PC-3 (cell line): ENCODE results near the gene LINGO3. TPM values are rescaled to one million over a fixed set of nuclear protein-coding genes. Genes with fewer than 3 reads are reported as not detected.
A peak's percentile ranks its signal among the peaks of the same experiment; 100 is the strongest.

Experiments used
- ATAC-seq: fragments of 200-7000 bp; cut with Tn5 transposase; 2 replicates; pipeline ENCODE4 v1.9.1; 2020; ENCODE audit warnings: mild to moderate bottlenecking, moderate library complexity
- BruUV-seq: library from RNA; stranded (reverse); fragments of 400-500 nt; replicated peaks from 2 replicates; lab custom pipeline; 2021; lab: Mats Ljungman, UMichigan
- CTCF ChIA-PET: fragments of 300-600 bp; sonication (Branson Sonifier 250); formaldehyde crosslinking; loops from one replicate; lab custom pipeline; 2022; ENCODE audit warnings: antibody characterized with exemption; lab: Charles Lee
- POLR2A ChIA-PET: fragments of 300-600 bp; sonication (Branson Sonifier 250); formaldehyde crosslinking; loops from one replicate; lab custom pipeline; 2022; ENCODE audit warnings: antibody characterized with exemption; ENCODE audit not compliant: unreplicated experiment; lab: Charles Lee
- DNase-seq: peaks from one replicate; pipeline ENCODE4 v3.0.0-alpha.2; 2015
- H2AFZ ChIP-seq: fragments of 300-600 bp; sonication (generic); 2 replicates; pipeline ENCODE4 v1.6.0; 2016; ENCODE audit warnings: antibody characterized with exemption, low read length
- H3F3A ChIP-seq: fragments of 300-600 bp; sonication (generic); one replicate; pipeline ENCODE4 v1.6.0; 2017; ENCODE audit warnings: antibody characterized with exemption, low read length, control low read depth, mild to moderate bottlenecking; ENCODE audit not compliant: unreplicated experiment
- H3K27ac ChIP-seq: fragments of 300-600 bp; sonication (generic); 2 replicates; pipeline ENCODE4 v1.5.1; 2016; ENCODE audit warnings: mild to moderate bottlenecking, low read length
- H3K27me3 ChIP-seq: fragments of 300-600 bp; sonication (generic); 2 replicates; pipeline ENCODE4 v1.6.1; 2016; ENCODE audit warnings: low read length, mixed read lengths
- H3K36me3 ChIP-seq: fragments of 300-600 bp; sonication (generic); 2 replicates; pipeline ENCODE4 v1.6.1; 2016; ENCODE audit warnings: low read depth, mixed run types, low read length, mixed read lengths
- H3K4me1 ChIP-seq: fragments of 300-600 bp; sonication (generic); 2 replicates; pipeline ENCODE4 v1.5.1; 2016; ENCODE audit warnings: low read length; ENCODE audit not compliant: insufficient read depth
- H3K4me2 ChIP-seq: fragments of 300-600 bp; sonication (generic); 2 replicates; pipeline ENCODE4 v1.6.0; 2016; ENCODE audit warnings: low read length
- H3K4me3 ChIP-seq: fragments of 300-600 bp; sonication (generic); 2 replicates; pipeline ENCODE4 v1.5.1; 2016; ENCODE audit warnings: mild to moderate bottlenecking, low read length, mixed read lengths
- H3K79me2 ChIP-seq: fragments of 300-600 bp; sonication (generic); 2 replicates; pipeline ENCODE4 v1.6.1; 2017; ENCODE audit warnings: low read length, mixed read lengths
- H3K9ac ChIP-seq: fragments of 300-600 bp; sonication (generic); 2 replicates; pipeline ENCODE4 v1.6.0; 2016; ENCODE audit warnings: mild to moderate bottlenecking, low read length
- H3K9me2 ChIP-seq: fragments of 300-600 bp; sonication (generic); replicated peaks from 2 replicates; pipeline ENCODE4 v1.6.1; 2016; ENCODE audit warnings: mixed run types, low read length, mixed read lengths
- H3K9me3 ChIP-seq: fragments of 300-600 bp; sonication (generic); 2 replicates; pipeline ENCODE4 v1.6.1; 2016; ENCODE audit warnings: low read length, mixed read lengths
- H4K20me1 ChIP-seq: fragments of 300-600 bp; sonication (generic); 2 replicates; pipeline ENCODE4 v1.6.1; 2016; ENCODE audit warnings: low read length, mixed read lengths
- CTCF ChIP-seq: fragments of 300-600 bp; sonication (generic); conservative IDR thresholded peaks from 2 replicates; pipeline ENCODE4 v1.5.1; 2017; ENCODE audit warnings: antibody characterized with exemption, low read depth, mild to moderate bottlenecking, low read length
- EZH2 ChIP-seq: fragments of 300-600 bp; sonication (generic); IDR thresholded peaks from one replicate; pipeline ENCODE4 v1.6.1; 2017; ENCODE audit warnings: antibody characterized with exemption, mild to moderate bottlenecking, low read length; ENCODE audit not compliant: unreplicated experiment
- EZH2phosphoT487 ChIP-seq: fragments of 300-600 bp; sonication (generic); IDR thresholded peaks from 2 replicates; pipeline ENCODE4 v1.6.1; 2018; ENCODE audit warnings: mild to moderate bottlenecking, antibody characterized with exemption, low read length, borderline replicate concordance
- intact Hi-C: fragments of 100-400 bp; cut with micrococcal nuclease; formaldehyde crosslinking; loops from 2 replicates; pipeline ENCODE4 v1.9.0; 2023
- total RNA-seq: library from RNA; depleted of rRNA; stranded (reverse); fragments of >200 nt; gene quantifications from 2 replicates; pipeline ENCODE4 v1.2.3, GENCODE V29; 2014

Gene LINGO3
- total RNA-seq, 1 experiment from 2014 or later: not detected

- intact Hi-C loops: loop anchor here (5.0 kb wide), 1 partner anchor 102 kb away; no protein-coding TSS in a partner anchor
- H3K36me3 ChIP-seq: peaks cover 10% of the 10 kb centered on the region; the same call in 1 of the 2 replicates
- peaks cover 21% of the 10 kb centered on the region for H3K4me1 ChIP-seq
- H4K20me1 ChIP-seq: peaks cover 36% of the 10 kb centered on the region
- H3K27me3 ChIP-seq: no peaks in the 10 kb centered on the region
- no peaks in the 10 kb centered on the region for H3F3A ChIP-seq
- BruUV-seq: no TSS peak
- H3K79me2 ChIP-seq: peaks cover 50% of the 10 kb centered on the region
- H2AFZ ChIP-seq: peak overlapping the region; percentile 81; the same call in 1 of the 2 replicates
- ChIA-PET CTCF (no interaction called here), POLR2A (interaction anchor here (0.6 kb wide), 1 partner anchor 9 kb away, joined by 3 read pairs; no protein-coding TSS in a partner anchor)
- peak overlapping the region; percentile 81 for H3K4me2 ChIP-seq
- peak; percentile 91 for DNase-seq
- ATAC-seq: peak; percentile 77
- peak overlapping the region; percentile 93 for H3K9ac ChIP-seq
- no peak for TF ChIP-seq CTCF
- peak overlapping the region; percentile 99 for H3K4me3 ChIP-seq
- peak overlapping the region; percentile 61; the same call in 1 of the 2 replicates for H3K27ac ChIP-seq
- no peaks in the 10 kb centered on the region for H3K9me3 ChIP-seq
- no peaks in the 10 kb centered on the region for H3K9me2 ChIP-seq
These were observed 38.5 kb downstream of the LINGO3 start for GRCh38 chr19:2269244-2270156.

GRCh38 chr19:2268861-2269243, 39.1 kb downstream of the LINGO3 start:
- BruUV-seq: no TSS peak
- Histone ChIP-seq H3K9ac (peak overlapping the region; percentile 65), H4K20me1 (peaks cover 31% of the 10 kb centered on the region), H3F3A (no peaks in the 10 kb centered on the region), H3K9me3 (no peaks in the 10 kb centered on the region), H3K36me3 (peaks cover 10% of the 10 kb centered on the region; the same call in 1 of the 2 replicates), H3K79me2 (peaks cover 43% of the 10 kb centered on the region), H3K4me3 (peak overlapping the region; percentile 74), H3K4me1 (peaks cover 21% of the 10 kb centered on the region), H2AFZ (peak overlapping the region; percentile 81), H3K9me2 (no peaks in the 10 kb centered on the region), H3K4me2 (peak overlapping the region; percentile 81), H3K27me3 (no peaks in the 10 kb centered on the region), H3K27ac (no peak overlapping the region)
- intact Hi-C loops: no loop called here
- CTCF ChIA-PET: no interaction called here
- POLR2A ChIA-PET: no interaction called here
- DNase-seq: no peak
- no peak for ATAC-seq
- TF ChIP-seq CTCF (no peak), EZH2 (no peak), EZH2phosphoT487 (no peak)

DNA sequence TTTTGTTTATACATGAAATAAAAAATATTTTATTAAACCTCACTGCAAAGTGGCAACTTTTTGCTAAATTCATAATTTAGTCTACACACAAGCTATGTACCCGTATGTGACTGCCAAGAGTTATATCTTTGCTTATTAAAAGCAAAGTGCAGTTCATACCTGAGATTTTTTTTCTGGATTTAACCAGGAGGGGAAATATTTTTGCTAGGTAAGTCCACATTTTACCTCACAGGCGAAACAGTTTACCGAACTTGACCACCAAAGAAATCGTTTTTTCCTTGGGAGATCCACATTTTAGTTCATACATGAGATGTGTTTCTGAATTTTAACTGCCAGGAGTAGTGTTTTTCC, 39.5 kb downstream of the LINGO3 start:
- POLR2A ChIA-PET: no interaction called here

More for the DNA sequence above, 39.5 kb downstream of the LINGO3 start:
- DNase-seq (no peak), ATAC-seq (no peak)
- Histone ChIP-seq H3K4me2 (peak overlapping the region; percentile 81), H3K36me3 (peaks cover 10% of the 10 kb centered on the region; the same call in 1 of the 2 replicates), H3K9me3 (no peaks in the 10 kb centered on the region), H4K20me1 (peaks cover 31% of the 10 kb centered on the region), H3K79me2 (peaks cover 41% of the 10 kb centered on the region), H3K4me1 (peaks cover 20% of the 10 kb centered on the region), H3K27ac (no peak overlapping the region), H3K4me3 (peak overlapping the region; percentile 74), H2AFZ (peak overlapping the region; percentile 81), H3F3A (no peaks in the 10 kb centered on the region), H3K27me3 (no peaks in the 10 kb centered on the region), H3K9me2 (no peaks in the 10 kb centered on the region), H3K9ac (peak overlapping the region; percentile 65)
- BruUV-seq: TSS peak; percentile 85
- intact Hi-C loops: no loop called here
- TF ChIP-seq EZH2 (no peak), EZH2phosphoT487 (no peak), CTCF (no peak)
- CTCF ChIA-PET: no interaction called here
